ENCODE results near the gene TBC1D4. TPM values are rescaled to one million over a fixed set of nuclear protein-coding genes. Genes with fewer than 3 reads are reported as not detected.

TBC1D4 gene
- total and polyA plus RNA-seq, 12 donors = 41.6 to 324 (median 191) TPM

- Histone ChIP-seq H3K4me1 (replicated peaks in 1 of 2) (peaks cover 20 to 69% of the 10 kb centered on the region in 2 donors), H3K27me3 (no peaks in the 10 kb centered on the region), H3K27ac (peak overlapping the region; percentile 62 to 88 (median 67)), H3K36me3 (replicated peaks in 1 of 2) (no peaks in the 10 kb centered on the region), H3K4me3 (no peak overlapping the region), H3K9me3 (replicated peaks in 1 of 3) (no peaks in the 10 kb centered on the region)
- 45 to 52% (median 49%) methylated on average over 9 of the region's 9 CpGs for WGBS, 4 donors
- DNase-seq = no peak
- TF ChIP-seq CTCF (IDR thresholded peaks at IDR 0.05) (no peak), POLR2A (IDR thresholded peaks at IDR 0.05) (no peak)
- intact Hi-C loops (cut with DNase I) = no loop called here
Measured at GRCh38 chr13:75384879-75385707, 96.9 kb downstream of the TBC1D4 start.

GRCh38 chr13:75383064-75383715 lies 98.8 kb downstream of the TBC1D4 start:
- intact Hi-C loops (cut with DNase I) = no loop called here
- H3K4me1 ChIP-seq (replicated peaks in 1 of 2) = peaks cover 23 to 54% of the 10 kb centered on the region in 2 donors
- peak overlapping the region in 2 of 5 donors; percentile 18 to 86 for H3K27ac ChIP-seq
- no peaks in the 10 kb centered on the region for H3K9me3 ChIP-seq (replicated peaks in 1 of 3)
- no peak overlapping the region for H3K4me3 ChIP-seq
- no peak for TF ChIP-seq CTCF (IDR thresholded peaks at IDR 0.05)
- TF ChIP-seq POLR2A (IDR thresholded peaks at IDR 0.05) = no peak
- H3K36me3 ChIP-seq (replicated peaks in 1 of 2) = no peaks in the 10 kb centered on the region
- no peaks in the 10 kb centered on the region for H3K27me3 ChIP-seq
- 73 to 82% (median 79%) methylated on average over 6 of the region's 6 CpGs for WGBS, 4 donors
- no peak for DNase-seq

GRCh38 chr13:75378301-75378700 lies 103.7 kb downstream of the TBC1D4 start:
- Histone ChIP-seq H3K4me1 (replicated peaks in 1 of 2) (peaks cover 29 to 38% of the 10 kb centered on the region in 2 donors), H3K4me3 (no peak overlapping the region), H3K27me3 (no peaks in the 10 kb centered on the region), H3K36me3 (replicated peaks in 1 of 2) (no peaks in the 10 kb centered on the region), H3K27ac (no peak overlapping the region), H3K9me3 (replicated peaks in 1 of 3) (no peaks in the 10 kb centered on the region)
- intact Hi-C loops (cut with DNase I) = no loop called here
- DNase-seq = no peak
- TF ChIP-seq POLR2A (IDR thresholded peaks at IDR 0.05) (no peak), CTCF (IDR thresholded peaks at IDR 0.05) (no peak)
- 51 to 70% (median 66%) methylated on average over 1 of the region's 1 CpG for WGBS, 4 donors

GRCh38 chr13:75376792-75377402 lies 105.1 kb downstream of the TBC1D4 start:
- no peaks in the 10 kb centered on the region for H3K9me3 ChIP-seq (replicated peaks in 1 of 3)
- peaks cover 28 to 38% of the 10 kb centered on the region in 2 donors for H3K4me1 ChIP-seq (replicated peaks in 1 of 2)
- intact Hi-C loops (cut with DNase I) = no loop called here
- no peak for DNase-seq
- H3K4me3 ChIP-seq = no peak overlapping the region
- 89 to 94% (median 92%) methylated on average over 6 of the region's 6 CpGs for whole genome bisulfite sequencing, 4 donors
- H3K27me3 ChIP-seq = no peaks in the 10 kb centered on the region
- H3K27ac ChIP-seq = no peak overlapping the region
- TF ChIP-seq CTCF (IDR thresholded peaks at IDR 0.05) (no peak), POLR2A (IDR thresholded peaks at IDR 0.05) (no peak)
- no peaks in the 10 kb centered on the region for H3K36me3 ChIP-seq (replicated peaks in 1 of 2)
